ENCODE measurements around the gene CDCA5. TPM values are rescaled to one million over a fixed set of nuclear protein-coding genes. Genes with fewer than 3 reads are reported as not detected.

Gene CDCA5
- total RNA-seq, 1 experiment from 2014 or later = 92.9 TPM

DNA sequence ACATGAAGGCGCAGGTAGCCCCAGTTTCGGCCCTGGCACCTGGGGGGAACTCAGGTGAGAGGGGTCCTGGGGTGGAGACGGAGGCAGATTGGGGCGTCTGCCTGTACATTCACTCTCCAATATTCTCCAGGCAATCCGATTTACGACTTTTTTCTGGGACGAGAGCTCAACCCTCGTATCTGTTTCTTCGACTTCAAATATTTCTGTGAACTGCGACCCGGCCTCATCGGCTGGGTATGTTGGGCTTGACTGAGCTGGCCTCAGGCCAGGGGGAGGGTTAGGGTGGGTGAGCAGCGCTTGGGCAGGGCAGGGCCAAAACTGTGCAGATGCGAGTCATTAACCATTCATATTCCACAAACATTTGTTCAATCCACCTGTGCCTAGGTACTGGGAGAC is 29.5 kb upstream of the CDCA5 start:
- Histone ChIP-seq H3K4me1 (ENCODE audit: control insufficient read depth, insufficient read depth, low read length) (peaks cover 30% of the 10 kb centered on the region), H3K36me3 (ENCODE audit: control insufficient read depth, insufficient read depth, low read length) (no peaks in the 10 kb centered on the region), H3K27ac (ENCODE audit: low read length) (peak overlapping the region; percentile 79), H3K9me3 (ENCODE audit: control insufficient read depth, insufficient read depth, low read depth, low read length) (no peaks in the 10 kb centered on the region), H3K27me3 (ENCODE audit: control insufficient read depth, insufficient read depth, low read length) (no peaks in the 10 kb centered on the region), H3K4me3 (ENCODE audit: low read depth in 2 of 2, low read length in 2 of 2) (peak overlapping the region; percentile 72 to 93)
- TF ChIP-seq, protein P1, sequence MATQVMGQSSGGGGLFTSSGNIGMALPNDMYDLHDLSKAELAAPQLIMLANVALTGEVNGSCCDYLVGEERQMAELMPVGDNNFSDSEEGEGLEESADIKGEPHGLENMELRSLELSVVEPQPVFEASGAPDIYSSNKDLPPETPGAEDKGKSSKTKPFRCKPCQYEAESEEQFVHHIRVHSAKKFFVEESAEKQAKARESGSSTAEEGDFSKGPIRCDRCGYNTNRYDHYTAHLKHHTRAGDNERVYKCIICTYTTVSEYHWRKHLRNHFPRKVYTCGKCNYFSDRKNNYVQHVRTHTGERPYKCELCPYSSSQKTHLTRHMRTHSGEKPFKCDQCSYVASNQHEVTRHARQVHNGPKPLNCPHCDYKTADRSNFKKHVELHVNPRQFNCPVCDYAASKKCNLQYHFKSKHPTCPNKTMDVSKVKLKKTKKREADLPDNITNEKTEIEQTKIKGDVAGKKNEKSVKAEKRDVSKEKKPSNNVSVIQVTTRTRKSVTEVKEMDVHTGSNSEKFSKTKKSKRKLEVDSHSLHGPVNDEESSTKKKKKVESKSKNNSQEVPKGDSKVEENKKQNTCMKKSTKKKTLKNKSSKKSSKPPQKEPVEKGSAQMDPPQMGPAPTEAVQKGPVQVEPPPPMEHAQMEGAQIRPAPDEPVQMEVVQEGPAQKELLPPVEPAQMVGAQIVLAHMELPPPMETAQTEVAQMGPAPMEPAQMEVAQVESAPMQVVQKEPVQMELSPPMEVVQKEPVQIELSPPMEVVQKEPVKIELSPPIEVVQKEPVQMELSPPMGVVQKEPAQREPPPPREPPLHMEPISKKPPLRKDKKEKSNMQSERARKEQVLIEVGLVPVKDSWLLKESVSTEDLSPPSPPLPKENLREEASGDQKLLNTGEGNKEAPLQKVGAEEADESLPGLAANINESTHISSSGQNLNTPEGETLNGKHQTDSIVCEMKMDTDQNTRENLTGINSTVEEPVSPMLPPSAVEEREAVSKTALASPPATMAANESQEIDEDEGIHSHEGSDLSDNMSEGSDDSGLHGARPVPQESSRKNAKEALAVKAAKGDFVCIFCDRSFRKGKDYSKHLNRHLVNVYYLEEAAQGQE (IDR thresholded peaks at IDR 0.05; ENCODE audit: insufficient read depth in 1 of 2, low read depth in 2 of 2, low read length in 1 of 2) = no peak
- TF ChIP-seq POLR2AphosphoS5 (IDR thresholded peaks at IDR 0.05; ENCODE audit: low read depth, low read length) (no peak), TCF7L2 (IDR thresholded peaks at IDR 0.05; ENCODE audit: low read depth, low read length) (no peak; the same call in 1 of the 2 replicates)
- TF ChIP-seq, protein P2, sequence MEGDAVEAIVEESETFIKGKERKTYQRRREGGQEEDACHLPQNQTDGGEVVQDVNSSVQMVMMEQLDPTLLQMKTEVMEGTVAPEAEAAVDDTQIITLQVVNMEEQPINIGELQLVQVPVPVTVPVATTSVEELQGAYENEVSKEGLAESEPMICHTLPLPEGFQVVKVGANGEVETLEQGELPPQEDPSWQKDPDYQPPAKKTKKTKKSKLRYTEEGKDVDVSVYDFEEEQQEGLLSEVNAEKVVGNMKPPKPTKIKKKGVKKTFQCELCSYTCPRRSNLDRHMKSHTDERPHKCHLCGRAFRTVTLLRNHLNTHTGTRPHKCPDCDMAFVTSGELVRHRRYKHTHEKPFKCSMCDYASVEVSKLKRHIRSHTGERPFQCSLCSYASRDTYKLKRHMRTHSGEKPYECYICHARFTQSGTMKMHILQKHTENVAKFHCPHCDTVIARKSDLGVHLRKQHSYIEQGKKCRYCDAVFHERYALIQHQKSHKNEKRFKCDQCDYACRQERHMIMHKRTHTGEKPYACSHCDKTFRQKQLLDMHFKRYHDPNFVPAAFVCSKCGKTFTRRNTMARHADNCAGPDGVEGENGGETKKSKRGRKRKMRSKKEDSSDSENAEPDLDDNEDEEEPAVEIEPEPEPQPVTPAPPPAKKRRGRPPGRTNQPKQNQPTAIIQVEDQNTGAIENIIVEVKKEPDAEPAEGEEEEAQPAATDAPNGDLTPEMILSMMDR (IDR thresholded peaks at IDR 0.05) = no peak
- BruUV-seq (replicated peaks) = no TSS peak
- POLR2A ChIA-PET = no interaction called here
- intact Hi-C loops (cut with micrococcal nuclease; ENCODE audit: unreplicated experiment) (loop anchor here (10.0 kb wide), 1 partner anchor 269 kb away; the partner anchor contains the start of gene CDC42BPG), in situ Hi-C loops (cut with HindIII; ENCODE audit: low pct_unique_long_range_greater_than_20kb, low sequenced_read_pairs) (no loop called here)
- DNase-seq (ENCODE audit: low read depth, low spot score) = no peak
- CTCF ChIA-PET = interaction anchor here (0.7 kb wide), 1 partner anchor 203 kb away, joined by 3 read pairs; no protein-coding TSS in a partner anchor
- ATAC-seq = no peak

DNA sequence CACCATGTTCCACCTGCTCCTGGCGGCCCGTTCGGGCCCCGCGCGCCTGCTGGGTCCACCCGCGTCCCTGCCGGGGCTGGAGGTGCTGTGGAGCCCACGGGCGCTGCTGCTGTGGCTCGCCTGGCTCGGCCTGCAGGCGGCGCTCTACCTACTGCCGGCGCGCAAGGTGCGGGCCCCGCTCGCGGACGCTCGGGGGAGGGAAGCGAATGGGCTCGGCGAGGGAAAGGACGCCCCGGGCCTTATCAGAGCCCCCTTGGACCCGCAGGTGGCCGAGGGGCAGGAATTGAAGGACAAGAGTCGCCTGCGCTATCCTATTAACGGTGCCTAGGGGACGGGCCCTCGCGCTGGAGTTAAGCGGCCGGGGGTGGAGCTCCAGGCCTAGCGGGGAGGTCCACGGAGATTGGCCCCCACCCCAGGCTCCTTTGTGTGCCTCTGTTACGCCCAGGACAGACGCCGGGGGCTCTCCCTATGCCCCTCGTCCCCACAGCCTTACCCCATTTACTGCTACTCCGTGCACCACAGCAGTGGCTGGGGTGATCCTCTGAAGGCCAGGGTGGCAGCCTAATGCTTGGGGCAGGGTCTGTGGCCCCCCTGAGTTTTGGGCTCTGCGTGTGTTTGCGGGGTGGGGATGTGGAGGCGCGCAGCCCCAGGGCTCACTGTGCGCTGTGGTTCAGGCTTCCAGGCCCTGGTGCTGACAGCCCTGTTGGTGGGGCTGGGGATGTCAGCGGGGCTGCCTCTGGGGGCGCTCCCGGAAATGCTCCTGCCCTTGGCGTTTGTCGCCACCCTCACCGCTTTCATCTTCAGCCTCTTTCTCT is 28.9 kb upstream of the CDCA5 start:
- no peaks in the 10 kb centered on the region for H3K9me3 ChIP-seq (ENCODE audit: control insufficient read depth, insufficient read depth, low read depth, low read length)
- ChIA-PET POLR2A (no interaction called here), CTCF (interaction anchor here (0.7 to 0.9 kb wide), 3 partner anchors 111 to 204 kb away, joined by 3 read pairs; no protein-coding TSS in a partner anchor)
- in situ Hi-C loops (cut with HindIII; ENCODE audit: low pct_unique_long_range_greater_than_20kb, low sequenced_read_pairs) = no loop called here
- H3K4me3 ChIP-seq (ENCODE audit: low read depth in 2 of 2, low read length in 2 of 2) = peak overlapping the region; percentile 72 to 93
- H3K4me1 ChIP-seq (ENCODE audit: control insufficient read depth, insufficient read depth, low read length) = peaks cover 30% of the 10 kb centered on the region
- TF ChIP-seq SIN3A (IDR thresholded peaks at IDR 0.05; ENCODE audit: borderline replicate concordance, insufficient read depth, low read depth, low read length) (no peak; the same call in 1 of the 2 replicates), TCF7L2 (IDR thresholded peaks at IDR 0.05; ENCODE audit: low read depth, low read length) (peak; percentile 39; the same call in 1 of the 2 replicates), POLR2AphosphoS5 (IDR thresholded peaks at IDR 0.05; ENCODE audit: low read depth, low read length) (peak; percentile 68; the same call in 1 of the 2 replicates)
- TF ChIP-seq, protein P2 (IDR thresholded peaks at IDR 0.05) = peak; percentile 99
- TF ChIP-seq, protein P1 (IDR thresholded peaks at IDR 0.05; ENCODE audit: insufficient read depth in 1 of 2, low read depth in 2 of 2, low read length in 1 of 2) = no peak
- no TSS peak for BruUV-seq (replicated peaks)
- ATAC-seq (peak; percentile 36), DNase-seq (ENCODE audit: low read depth, low spot score) (peak; percentile 22)
- H3K27ac ChIP-seq (ENCODE audit: low read length) = peak overlapping the region; percentile 79
- no peaks in the 10 kb centered on the region for H3K27me3 ChIP-seq (ENCODE audit: control insufficient read depth, insufficient read depth, low read length)
- intact Hi-C loops (cut with micrococcal nuclease; ENCODE audit: unreplicated experiment) = loop anchor here (10.0 kb wide), 1 partner anchor 268 kb away; the partner anchor contains the start of gene CDC42BPG
- H3K36me3 ChIP-seq (ENCODE audit: control insufficient read depth, insufficient read depth, low read length) = no peaks in the 10 kb centered on the region

All from Panc1 (cell line).